SU-DHL-6 (cell line): ENCODE data around the gene PRKCA.

ENCODE experiments used
- H2AFZ ChIP-seq: fragments of 200-600 bp; sonication (generic); 2 replicates; pipeline ENCODE4 v1.6.1; 2014; ENCODE audit warnings: low read depth, mild to moderate bottlenecking, moderate library complexity, mixed read lengths, antibody characterized with exemption, low read length; ENCODE audit not compliant: severe bottlenecking
- H3F3A ChIP-seq: fragments of 200-600 bp; shearing (Covaris generic); 2 replicates; pipeline ENCODE4 v1.6.0; 2016; ENCODE audit warnings: antibody characterized with exemption, mild to moderate bottlenecking; ENCODE audit not compliant: insufficient read depth
- H3K27ac ChIP-seq: fragments of 200-600 bp; sonication (generic); 2 replicates; pipeline ENCODE4 v1.5.1; 2016; ENCODE audit warnings: low read depth, mild to moderate bottlenecking, low read length, moderate library complexity, mixed read lengths
- H3K27me3 ChIP-seq: fragments of 200-600 bp; sonication (generic), shearing (Covaris generic); 2 replicates; pipeline ENCODE4 v1.6.0; 2014; ENCODE audit warnings: mild to moderate bottlenecking, low read length
- H3K36me3 ChIP-seq: fragments of 200-600 bp; sonication (generic); 2 replicates; pipeline ENCODE4 v1.6.1; 2014; ENCODE audit warnings: mild to moderate bottlenecking, low read length, mixed read lengths
- H3K4me2 ChIP-seq: fragments of 300-600, 200-600 bp; shearing (Covaris generic), sonication (generic); 2 replicates; pipeline ENCODE4 v1.6.0; 2014; ENCODE audit warnings: low read length, low read depth, mild to moderate bottlenecking; ENCODE audit not compliant: poor library complexity, severe bottlenecking
- H3K4me3 ChIP-seq: fragments of 200-600 bp; sonication (generic); 2 replicates; pipeline ENCODE4 v1.5.1; 2014; ENCODE audit warnings: antibody characterized with exemption, low read length, mild to moderate bottlenecking, mixed read lengths; ENCODE audit not compliant: insufficient read depth, poor library complexity, severe bottlenecking
- H3K79me2 ChIP-seq: fragments of 200-600 bp; sonication (generic); 2 replicates; pipeline ENCODE4 v1.6.1; 2014; ENCODE audit warnings: mild to moderate bottlenecking, low read length, moderate library complexity; ENCODE audit not compliant: insufficient read depth
- H3K9ac ChIP-seq: fragments of 200-600 bp; sonication (generic); 2 replicates; pipeline ENCODE4 v1.7.0; 2014; ENCODE audit warnings: mild to moderate bottlenecking, low read length
- H3K9me2 ChIP-seq: fragments of 200-600 bp; sonication (generic); replicated peaks from 2 replicates; pipeline ENCODE4 v1.6.1; 2014; ENCODE audit warnings: low read length; ENCODE audit not compliant: insufficient read depth
- H3K9me3 ChIP-seq: fragments of 200-600 bp; sonication (generic); 2 replicates; pipeline ENCODE4 v1.6.1; 2014; ENCODE audit warnings: low read length, mixed read lengths; ENCODE audit not compliant: insufficient read depth
- H4K20me1 ChIP-seq: fragments of 200-600 bp; sonication (generic); 2 replicates; pipeline ENCODE4 v1.6.1; 2014; ENCODE audit warnings: low read depth, mild to moderate bottlenecking, antibody characterized with exemption, low read length, moderate library complexity, mixed read lengths
- EZH2phosphoT487 ChIP-seq: fragments of 200-600 bp; sonication (generic), shearing (Covaris generic); conservative IDR thresholded peaks from 2 replicates; pipeline ENCODE4 v1.6.1; 2018; ENCODE audit warnings: mild to moderate bottlenecking, antibody characterized with exemption, low read length, moderate library complexity, mixed read lengths
- TF ChIP-seq, protein P1 (sequence below): fragments of 200-600 bp; sonication (generic); IDR thresholded peaks from one replicate; pipeline ENCODE4 v1.5.1; 2017; ENCODE audit warnings: antibody characterized with exemption, mild to moderate bottlenecking, low read length, moderate library complexity; ENCODE audit not compliant: insufficient read depth, poor library complexity, severe bottlenecking

Gene PRKCA

DNA sequence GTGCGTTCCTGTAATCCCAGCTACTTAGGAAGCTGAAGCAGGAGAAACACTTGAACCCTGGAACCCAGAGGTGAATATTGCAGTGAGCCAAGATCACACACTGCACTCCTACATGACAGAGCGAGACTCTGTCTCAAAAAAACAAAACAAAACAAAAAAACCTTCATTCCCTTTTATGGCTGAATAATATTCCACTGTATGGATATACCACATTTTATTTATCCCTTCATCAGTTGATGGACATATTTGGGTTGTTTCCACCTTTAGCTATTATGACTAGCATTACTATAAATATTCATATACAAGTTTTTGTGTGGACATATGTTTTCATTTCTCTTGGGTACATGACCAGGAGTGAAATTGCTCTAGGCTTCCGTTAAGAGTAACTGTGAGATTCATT is 30.9 kb upstream of the PRKCA start:
- Histone ChIP-seq H4K20me1 (no peaks in the 10 kb centered on the region), H3K9me2 (no peaks in the 10 kb centered on the region), H3K4me3 (no peak overlapping the region), H3K27ac (no peak overlapping the region), H3K27me3 (no peaks in the 10 kb centered on the region; the same call in 1 of the 2 replicates), H3K9ac (no peak overlapping the region), H3K9me3 (no peaks in the 10 kb centered on the region), H3K79me2 (no peaks in the 10 kb centered on the region), H3F3A (no peaks in the 10 kb centered on the region), H3K4me2 (no peak overlapping the region), H3K36me3 (no peaks in the 10 kb centered on the region), H2AFZ (no peak overlapping the region)
- TF ChIP-seq EZH2phosphoT487: no peak
- TF ChIP-seq, protein P1, sequence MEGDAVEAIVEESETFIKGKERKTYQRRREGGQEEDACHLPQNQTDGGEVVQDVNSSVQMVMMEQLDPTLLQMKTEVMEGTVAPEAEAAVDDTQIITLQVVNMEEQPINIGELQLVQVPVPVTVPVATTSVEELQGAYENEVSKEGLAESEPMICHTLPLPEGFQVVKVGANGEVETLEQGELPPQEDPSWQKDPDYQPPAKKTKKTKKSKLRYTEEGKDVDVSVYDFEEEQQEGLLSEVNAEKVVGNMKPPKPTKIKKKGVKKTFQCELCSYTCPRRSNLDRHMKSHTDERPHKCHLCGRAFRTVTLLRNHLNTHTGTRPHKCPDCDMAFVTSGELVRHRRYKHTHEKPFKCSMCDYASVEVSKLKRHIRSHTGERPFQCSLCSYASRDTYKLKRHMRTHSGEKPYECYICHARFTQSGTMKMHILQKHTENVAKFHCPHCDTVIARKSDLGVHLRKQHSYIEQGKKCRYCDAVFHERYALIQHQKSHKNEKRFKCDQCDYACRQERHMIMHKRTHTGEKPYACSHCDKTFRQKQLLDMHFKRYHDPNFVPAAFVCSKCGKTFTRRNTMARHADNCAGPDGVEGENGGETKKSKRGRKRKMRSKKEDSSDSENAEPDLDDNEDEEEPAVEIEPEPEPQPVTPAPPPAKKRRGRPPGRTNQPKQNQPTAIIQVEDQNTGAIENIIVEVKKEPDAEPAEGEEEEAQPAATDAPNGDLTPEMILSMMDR: no peak

DNA sequence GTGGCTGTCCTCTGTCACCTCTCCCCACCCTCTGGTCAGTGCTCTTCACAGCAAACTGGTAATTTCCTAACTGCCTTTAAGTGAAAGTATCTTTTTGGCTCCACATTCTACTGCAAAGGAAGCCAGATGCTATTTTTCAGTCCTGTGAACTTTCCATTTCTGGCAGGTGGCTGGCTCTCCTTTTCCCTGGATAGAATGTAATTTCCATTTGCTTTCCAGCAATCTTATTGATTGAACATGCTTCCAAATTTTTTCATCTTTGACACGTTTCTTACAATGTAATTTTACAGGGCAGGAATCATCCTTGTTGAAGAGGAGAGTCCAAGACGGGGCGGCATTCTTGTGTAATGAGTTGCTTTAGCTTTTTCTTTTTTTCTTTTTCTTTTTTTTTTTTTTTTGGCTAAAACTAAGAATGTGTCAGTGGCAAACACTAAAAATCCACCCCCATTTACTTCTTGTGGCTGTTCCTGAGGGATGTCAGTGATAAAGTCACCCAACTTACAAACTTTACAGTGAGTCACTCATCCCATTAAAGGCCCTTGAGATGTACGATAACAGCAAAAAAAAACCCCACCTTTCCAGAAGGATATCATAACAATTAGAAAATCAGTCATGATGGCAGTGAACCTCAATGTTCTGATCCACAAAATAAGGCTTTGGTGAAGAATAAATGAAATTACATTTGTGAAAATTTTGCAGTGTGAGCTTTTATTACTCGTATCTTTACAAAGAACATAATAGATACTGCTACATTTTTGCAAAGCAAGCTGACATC is 29.4 kb upstream of the PRKCA start:
- TF ChIP-seq, protein P1: no peak
- TF ChIP-seq EZH2phosphoT487: no peak
- H3K27me3 ChIP-seq: no peaks in the 10 kb centered on the region; the same call in 1 of the 2 replicates
- H3K9me3 ChIP-seq: no peaks in the 10 kb centered on the region
- no peaks in the 10 kb centered on the region for H3K36me3 ChIP-seq
- H3K4me3 ChIP-seq: no peak overlapping the region
- no peak overlapping the region for H2AFZ ChIP-seq
- H3F3A ChIP-seq: no peaks in the 10 kb centered on the region
- H3K4me2 ChIP-seq: no peak overlapping the region
- H4K20me1 ChIP-seq: no peaks in the 10 kb centered on the region
- no peaks in the 10 kb centered on the region for H3K9me2 ChIP-seq
- no peaks in the 10 kb centered on the region for H3K79me2 ChIP-seq
- H3K9ac ChIP-seq: no peak overlapping the region
- no peak overlapping the region for H3K27ac ChIP-seq

DNA sequence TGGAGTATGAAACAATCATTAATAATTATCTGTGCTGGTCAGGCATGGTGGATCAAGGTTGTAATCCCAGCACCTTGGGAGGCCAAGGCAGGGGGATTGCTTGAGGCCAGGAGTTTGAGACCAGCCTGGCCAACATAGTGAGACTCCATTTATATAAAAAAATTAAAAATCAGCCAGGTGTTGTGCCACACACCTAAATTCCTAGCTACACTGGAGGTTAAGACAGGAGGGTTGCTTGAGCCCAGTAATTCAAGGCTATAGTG is 28.9 kb upstream of the PRKCA start:
- H2AFZ ChIP-seq: no peak overlapping the region
- H3K27me3 ChIP-seq: no peaks in the 10 kb centered on the region; the same call in 1 of the 2 replicates
- H3K36me3 ChIP-seq: no peaks in the 10 kb centered on the region
- no peaks in the 10 kb centered on the region for H3F3A ChIP-seq
- no peak for TF ChIP-seq EZH2phosphoT487
- TF ChIP-seq, protein P1: no peak
- H3K79me2 ChIP-seq: no peaks in the 10 kb centered on the region
- H3K27ac ChIP-seq: no peak overlapping the region
- H3K9me2 ChIP-seq: no peaks in the 10 kb centered on the region
- no peak overlapping the region for H3K4me3 ChIP-seq
- H3K9ac ChIP-seq: no peak overlapping the region
- no peak overlapping the region for H3K4me2 ChIP-seq
- H3K9me3 ChIP-seq: no peaks in the 10 kb centered on the region
- H4K20me1 ChIP-seq: no peaks in the 10 kb centered on the region
